SKM-1 (cell line): Measurements from ENCODE around the gene ZBTB6.

Experiments
- DNase-seq: peaks from one replicate; lab custom pipeline; 2025; ENCODE audit not compliant: unreplicated experiment; lab: John Stamatoyannopoulos, UW

ZBTB6 gene

GRCh38 chr9:122912964-122913673 lies at the start of gene ZBTB6:
TSS of gene ZBTB6 (minus strand) at chr9:122913323. CDS start at chr9:122912072, 1,251 bp downstream.
- DNase-seq: peak; percentile 73

- no peak for DNase-seq
Observed at GRCh38 chr9:122961139-122961538, 48.0 kb upstream of the ZBTB6 start.

GRCh38 chr9:122955961-122956360 lies 42.8 kb upstream of the ZBTB6 start:
- DNase-seq: no peak

GRCh38 chr9:122954253-122954691 lies 41.1 kb upstream of the ZBTB6 start:
- no peak for DNase-seq

- DNase-seq: no peak
Observed at GRCh38 chr9:122951056-122951455, 37.9 kb upstream of the ZBTB6 start.

GRCh38 chr9:122950263-122950662 lies 37.1 kb upstream of the ZBTB6 start:
- no peak for DNase-seq

- DNase-seq: no peak
Observed at GRCh38 chr9:122949696-122950095, 36.6 kb upstream of the ZBTB6 start.

GRCh38 chr9:122948313-122948712 lies 35.2 kb upstream of the ZBTB6 start:
- no peak for DNase-seq

- no peak for DNase-seq
Observed at GRCh38 chr9:122946461-122947005, 33.4 kb upstream of the ZBTB6 start.

- no peak for DNase-seq
Observed at GRCh38 chr9:122944960-122945888, 32.1 kb upstream of the ZBTB6 start.

GRCh38 chr9:122941582-122942234 lies 28.6 kb upstream of the ZBTB6 start:
- DNase-seq: no peak

GRCh38 chr9:122940749-122941581 lies 27.8 kb upstream of the ZBTB6 start, which contains the start of gene RABGAP1:
TSS of gene RABGAP1 (plus strand) at chr9:122941020. CDS start at chr9:122957060, 16,040 bp downstream.
- DNase-seq: peak; percentile 94

GRCh38 chr9:122940454-122940748 lies 27.3 kb upstream of the ZBTB6 start:
- DNase-seq: no peak

- DNase-seq: no peak
Observed at GRCh38 chr9:122939601-122940000, 26.5 kb upstream of the ZBTB6 start.

- no peak for DNase-seq
Observed at GRCh38 chr9:122936883-122937282, 23.8 kb upstream of the ZBTB6 start.

- no peak for DNase-seq
Observed at GRCh38 chr9:122936464-122936863, 23.3 kb upstream of the ZBTB6 start.

GRCh38 chr9:122931226-122932121 lies 18.4 kb upstream of the ZBTB6 start, which contains the start of gene ZBTB26:
TSS of gene ZBTB26 (minus strand) at chr9:122931512. CDS start at chr9:122919934, 11,578 bp downstream.
- DNase-seq: peak; percentile 85

- DNase-seq: no peak
Observed at GRCh38 chr9:122930541-122931225, 17.6 kb upstream of the ZBTB6 start.
